Posterior vena cava (tissue), 2 donors: ENCODE data around the gene CD300LG. TPM values are rescaled to one million over a fixed set of nuclear protein-coding genes. Genes with fewer than 3 reads are reported as not detected.
"Not testable (repeated sequence)": the region's sequence is repeated elsewhere in the genome, so short reads cannot be mapped to it uniquely, and the experiment has no call there.

Experiments
- DNase-seq: peaks from one replicate; pipeline ENCODE4 v3.0.0-alpha.2; 2020; ENCODE audit warnings: low spot score
- intact Hi-C, 2 donors: fragments of 100-400 bp; cut with DNase I; formaldehyde crosslinking; loops; one replicate each; pipeline versions ENCODE4 v1.14.1 to v1.14.2; 2022 to 2023
- total RNA-seq, 2 donors: library from RNA; stranded (reverse); fragmentation: NEBNext Ultra II Directional; extraction: Animal tissue kit (Norgen Biotek cat#: 25700); gene quantifications; one replicate each; pipeline ENCODE4 v1.2.1, GENCODE V29; 2021
- donor health status: DM: yes; HTN: yes; CAD: no.
- donor health status: DM: yes; HTN: yes; CAD: no.

The CD300LG gene
- total RNA-seq, 2 donors from 2014 or later = 3.5 to 5.1 TPM

DNA sequence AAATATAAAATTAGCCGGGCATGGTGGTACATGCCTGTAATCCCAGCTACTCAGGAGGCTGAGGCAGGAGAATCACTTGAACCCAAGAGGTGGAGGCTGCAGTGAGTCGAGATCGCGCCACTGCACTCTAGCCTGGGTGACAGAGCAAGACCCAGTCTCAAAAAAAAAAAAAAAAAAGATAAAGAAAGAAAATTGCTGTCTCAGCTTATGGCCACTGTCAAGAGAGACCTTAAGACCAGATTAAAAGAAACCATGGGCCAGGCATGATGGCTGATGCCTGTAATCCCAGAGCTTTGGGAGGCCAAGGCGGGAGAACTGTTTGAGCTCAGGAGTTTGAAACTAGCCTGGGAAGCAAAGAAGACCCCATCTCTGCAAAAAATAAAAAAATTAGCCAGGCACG lies 22.1 kb downstream of the CD300LG start:
- intact Hi-C loops = not testable (repeated sequence)
- peak; percentile 11 for DNase-seq

DNA sequence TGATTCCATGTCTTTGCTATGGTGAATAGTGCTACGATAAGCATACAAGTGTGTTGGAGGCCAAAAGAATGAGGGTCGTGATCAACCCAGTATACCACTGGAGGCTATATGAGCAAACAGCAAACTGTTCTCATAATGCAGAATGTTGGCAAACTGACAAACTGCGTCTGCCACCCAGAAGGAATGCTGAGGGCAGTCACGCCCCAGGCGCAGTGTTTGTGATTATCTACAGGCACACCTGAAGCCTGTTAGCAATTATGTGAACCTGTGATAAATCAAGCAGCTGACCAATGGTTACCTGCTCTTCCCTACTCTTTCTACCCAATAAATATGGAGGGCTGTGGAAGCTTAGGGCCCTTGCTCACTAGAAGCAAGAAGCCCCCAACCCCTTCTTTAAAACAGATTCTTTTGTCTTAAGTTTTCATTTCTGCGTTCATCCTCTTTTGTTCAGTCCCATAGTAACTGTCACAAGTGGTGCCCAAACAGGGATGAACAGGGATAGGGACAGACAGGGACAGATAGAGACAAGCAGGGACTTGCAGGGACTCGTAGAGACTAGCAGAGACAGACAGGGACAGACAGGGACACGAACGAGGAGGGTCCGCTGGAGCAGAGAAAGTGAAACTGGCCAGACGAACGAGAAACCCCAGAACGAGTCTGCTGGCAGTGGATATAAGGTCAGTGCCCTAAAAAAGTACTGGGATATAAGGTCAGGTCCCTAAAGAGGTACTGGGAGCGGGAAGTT lies 25.1 kb downstream of the CD300LG start:
- intact Hi-C loops = no loop called here

DNA sequence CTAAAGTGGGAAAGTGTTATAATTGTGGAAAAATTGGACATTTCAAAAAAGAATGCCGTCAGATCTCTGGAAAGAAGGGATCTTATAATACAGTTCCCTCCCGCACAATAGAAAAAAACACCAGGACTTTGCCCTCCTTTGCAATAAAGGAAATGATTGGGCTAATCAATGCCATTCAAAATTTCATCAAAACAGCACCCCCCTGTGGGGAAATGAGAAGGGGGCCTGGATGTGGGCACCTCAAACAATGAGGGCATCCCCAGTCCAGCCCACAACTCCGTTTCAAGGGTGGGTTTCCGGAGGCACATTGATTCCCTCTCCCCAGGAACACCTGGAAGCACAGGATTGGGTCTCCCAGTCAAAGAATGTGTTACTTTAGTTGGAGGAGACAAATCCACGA lies 26.1 kb downstream of the CD300LG start:
- intact Hi-C loops = no loop called here
- DNase-seq = no peak

More for the DNA sequence above, 25.1 kb downstream of the CD300LG start:
- DNase-seq = peak; percentile 30

DNA sequence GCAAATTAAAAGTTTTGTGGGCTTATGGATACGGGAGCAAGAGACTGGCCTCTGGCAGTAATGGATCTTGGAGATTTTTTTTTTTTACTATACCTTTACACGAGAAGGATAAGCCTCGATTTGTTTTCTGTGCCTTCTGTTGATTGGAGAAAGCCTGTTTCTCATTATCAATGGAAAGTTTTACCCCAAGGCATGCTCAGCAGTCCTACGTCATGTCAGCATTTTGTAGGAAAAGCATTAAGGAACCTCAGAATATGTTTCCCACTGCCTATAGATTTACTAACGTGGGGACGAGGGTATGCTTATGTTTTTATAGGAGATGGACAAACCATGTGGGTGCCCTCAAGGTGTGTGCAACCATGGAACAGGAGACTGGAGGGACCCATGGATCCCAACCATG lies 26.8 kb downstream of the CD300LG start:
- intact Hi-C loops = no loop called here
- no peak for DNase-seq

DNA sequence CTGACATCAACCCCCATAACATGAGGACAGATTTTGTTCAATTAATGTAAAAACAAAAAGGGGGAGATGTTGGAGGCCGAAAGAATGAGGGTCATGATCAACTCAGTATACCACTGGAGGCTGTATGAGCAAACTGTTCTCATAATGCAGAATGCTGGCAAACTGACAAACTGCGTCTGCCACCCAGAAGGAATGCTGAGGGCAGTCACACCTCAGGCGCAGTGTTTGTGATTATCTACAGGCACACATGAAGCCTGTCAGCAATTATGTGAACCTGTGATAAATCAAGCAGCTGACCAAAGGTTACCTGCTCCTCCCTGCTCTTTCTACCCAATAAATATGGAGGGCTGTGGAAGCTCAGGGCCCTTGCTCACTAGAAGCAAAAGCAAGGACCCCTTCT lies 27.3 kb downstream of the CD300LG start:
- intact Hi-C loops = no loop called here
- DNase-seq = no peak

DNA sequence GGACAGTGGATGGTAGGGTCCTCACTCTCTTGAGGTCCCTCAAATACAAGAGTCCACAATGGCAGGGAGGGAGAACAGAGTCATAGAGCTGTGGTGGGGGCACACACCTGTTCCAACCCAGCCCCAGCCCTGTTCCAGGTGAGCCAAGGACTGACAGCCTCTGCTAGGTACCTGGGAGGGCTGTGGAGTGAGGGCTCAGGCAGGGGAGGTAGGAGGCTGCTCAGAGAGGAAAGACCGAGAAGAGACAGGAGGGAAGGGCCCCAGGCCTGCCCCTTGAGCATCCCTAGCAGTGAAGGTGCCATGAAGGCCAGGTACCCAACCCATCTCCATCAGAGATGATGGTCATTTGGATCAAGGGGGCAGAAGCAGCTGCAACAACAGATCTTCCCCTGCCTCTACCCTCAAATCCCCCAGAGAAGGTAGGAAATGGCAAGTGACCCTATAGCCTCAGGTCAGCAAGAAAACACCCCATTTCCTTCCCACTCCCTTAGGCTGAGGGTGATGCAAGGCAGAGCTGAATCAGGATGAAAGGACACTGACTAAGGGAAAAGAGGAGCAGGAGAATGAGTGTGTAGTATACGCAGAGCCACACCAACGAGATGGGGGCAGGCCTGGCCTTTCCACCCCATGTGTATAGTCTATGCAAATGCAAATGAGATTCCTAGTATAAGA lies 28.6 kb downstream of the CD300LG start:
- intact Hi-C loops = no loop called here
- DNase-seq = peak; percentile 53

DNA sequence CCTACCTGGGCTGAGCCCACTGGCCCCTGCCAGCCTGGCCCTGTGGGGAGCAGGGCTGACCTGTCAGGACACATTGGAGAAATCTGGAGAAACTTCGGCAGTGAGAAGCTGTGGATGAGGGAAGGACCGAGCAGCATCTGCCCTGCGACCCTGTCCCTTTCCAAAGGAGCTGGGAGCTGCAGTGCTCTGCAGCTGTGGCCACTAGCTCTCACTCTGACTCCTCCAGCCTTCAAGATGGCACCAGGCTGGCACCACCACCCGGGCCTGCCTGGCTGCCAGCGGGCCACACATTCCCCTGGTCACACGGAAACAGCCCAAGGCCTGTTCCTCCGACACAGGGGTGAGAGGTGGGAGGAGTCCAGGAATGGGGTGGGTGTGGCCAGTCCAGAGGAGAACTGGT lies 30.1 kb downstream of the CD300LG start:
- DNase-seq = peak; percentile 37
- intact Hi-C loops = no loop called here

DNA sequence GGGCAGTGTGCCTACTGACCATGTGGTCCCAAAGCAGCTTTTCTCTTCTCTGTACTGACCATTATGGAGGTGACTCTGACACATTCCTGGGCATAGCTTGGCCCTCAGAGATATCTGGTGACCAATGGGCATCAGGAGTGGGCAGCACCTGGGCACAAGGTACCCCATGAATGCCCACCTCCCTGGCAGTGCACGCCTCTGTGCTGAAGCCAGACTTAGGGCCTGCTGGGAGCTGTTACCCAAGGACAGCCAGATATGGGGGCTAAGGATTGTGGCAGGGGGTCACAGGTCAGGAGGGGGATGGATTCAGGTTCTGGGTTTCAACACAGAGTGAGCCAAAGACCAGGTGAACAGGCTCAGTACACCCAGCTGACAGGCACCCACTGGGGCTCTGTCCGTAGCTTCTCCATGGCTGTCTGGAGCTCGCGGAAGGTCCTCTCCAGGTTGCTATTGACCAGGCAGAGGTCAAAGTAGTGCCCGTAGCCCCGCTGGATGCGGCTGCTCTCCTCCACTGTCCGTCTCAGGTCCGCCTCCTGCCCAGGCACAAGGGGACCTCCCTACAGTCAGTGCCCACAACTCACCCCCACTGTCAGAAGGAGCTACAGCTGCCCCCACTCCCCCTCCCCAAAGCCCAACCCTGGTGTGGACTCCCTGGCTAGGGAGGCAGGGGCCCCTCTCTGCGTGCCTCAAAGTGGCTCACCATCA lies 30.6 kb downstream of the CD300LG start:
- DNase-seq = peak; percentile 65
- intact Hi-C loops = no loop called here

DNA sequence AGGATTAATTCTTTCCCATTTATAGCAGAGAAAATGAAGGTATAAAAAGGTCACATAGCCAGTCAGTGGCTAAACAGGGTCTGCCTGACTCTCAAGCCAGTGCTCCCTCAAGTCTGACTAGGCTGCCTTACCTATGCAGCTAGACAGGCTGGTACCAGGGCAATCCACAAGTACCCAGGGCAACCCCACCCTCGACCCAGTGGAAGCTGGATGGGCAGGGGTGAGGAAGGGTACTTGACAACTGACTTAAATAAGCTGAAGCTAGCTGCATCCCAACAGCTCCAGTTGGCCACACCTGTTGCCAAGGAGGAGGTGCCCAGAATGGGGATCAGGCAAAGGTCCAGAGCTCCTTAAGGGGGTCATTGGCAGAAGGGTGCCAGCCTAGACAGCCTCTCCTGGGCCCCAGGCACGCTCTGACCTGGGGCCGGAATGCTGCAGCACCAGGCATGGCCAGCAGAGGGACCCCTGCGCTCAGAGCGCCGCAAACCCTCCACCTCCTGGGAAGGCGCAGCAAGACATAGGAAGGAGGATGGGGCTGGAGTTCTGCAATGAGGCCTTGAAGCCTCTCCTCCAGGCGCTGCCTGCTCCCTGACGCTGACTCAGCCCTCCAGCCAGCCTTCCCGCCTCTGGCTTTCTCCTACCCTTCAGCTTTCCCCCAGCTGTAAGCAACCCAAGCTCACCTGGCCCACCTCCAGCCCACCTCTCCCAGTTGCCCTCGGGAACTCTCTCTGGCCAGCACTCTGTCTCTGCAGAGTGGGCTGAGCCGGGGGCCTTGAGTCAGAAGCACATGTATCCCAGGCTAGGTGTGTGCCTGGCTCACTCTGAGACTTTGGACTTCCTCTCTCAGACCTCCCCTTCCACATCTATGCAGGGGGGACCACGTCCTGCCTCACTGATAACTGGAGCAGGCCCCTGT lies 31.5 kb downstream of the CD300LG start:
- peak; percentile 93 for DNase-seq
- intact Hi-C loops = no loop called here

DNA sequence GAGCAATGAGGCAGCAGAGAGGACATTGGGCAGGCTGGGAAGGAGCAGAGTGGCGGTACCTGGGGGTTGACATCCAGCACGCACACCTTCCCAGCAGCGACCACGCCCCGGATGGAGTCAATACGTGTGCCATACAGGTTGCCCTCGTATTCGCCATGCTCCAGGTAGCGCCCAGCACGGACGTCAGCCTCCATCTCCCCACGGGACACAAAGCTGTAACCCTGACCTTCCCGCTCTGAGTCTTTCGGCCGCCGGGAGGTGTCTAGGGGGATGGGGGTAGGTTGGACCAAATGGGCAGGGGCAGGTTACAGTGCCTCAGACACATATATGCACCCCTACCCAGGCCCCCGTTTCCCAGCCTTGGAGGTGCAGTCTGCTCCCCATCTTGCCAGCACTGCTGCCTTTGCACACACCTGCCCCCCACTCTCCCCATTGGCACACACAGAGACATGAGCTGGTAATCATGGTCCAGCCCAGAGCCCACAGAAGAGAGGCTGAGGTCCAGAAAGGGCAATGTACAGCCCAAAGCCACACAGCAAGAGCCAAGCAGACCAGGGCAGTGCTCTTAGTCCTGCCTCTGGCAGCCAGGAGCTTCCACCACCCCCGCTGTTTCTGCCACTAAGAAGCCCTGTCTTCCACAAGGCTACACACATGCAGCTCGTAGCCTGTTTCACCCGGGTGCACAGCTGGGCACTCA lies 32.9 kb downstream of the CD300LG start:
- no peak for DNase-seq
- intact Hi-C loops = no loop called here

DNA sequence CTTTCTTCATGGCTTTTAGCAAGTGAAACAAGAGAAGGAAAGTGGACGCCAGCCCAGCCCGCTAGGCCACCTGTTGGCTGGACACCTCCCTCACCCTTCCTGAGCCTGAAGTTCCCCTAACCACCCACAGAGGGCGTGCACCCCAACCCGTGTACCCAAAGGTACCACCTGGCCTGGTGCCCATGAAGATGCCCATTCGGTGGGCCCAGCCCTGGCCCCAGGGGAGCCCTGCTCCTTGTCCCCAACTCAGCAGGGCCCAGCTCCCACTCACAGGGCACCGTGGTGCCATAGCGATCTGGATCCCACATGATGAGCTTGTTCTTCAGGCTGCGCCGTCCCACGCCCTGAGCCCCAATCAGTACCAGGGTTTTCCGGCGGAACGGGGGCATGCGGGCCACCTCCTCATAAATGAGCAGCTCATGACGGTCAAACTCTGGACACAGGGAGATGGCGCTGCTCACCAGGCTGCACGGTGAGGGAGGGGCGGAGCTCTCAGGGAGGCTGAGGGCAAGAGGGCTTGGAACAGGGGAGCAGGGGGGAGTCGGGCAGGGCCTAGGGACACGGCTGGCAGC lies 33.5 kb downstream of the CD300LG start:
- DNase-seq = no peak
- intact Hi-C loops = no loop called here

DNA sequence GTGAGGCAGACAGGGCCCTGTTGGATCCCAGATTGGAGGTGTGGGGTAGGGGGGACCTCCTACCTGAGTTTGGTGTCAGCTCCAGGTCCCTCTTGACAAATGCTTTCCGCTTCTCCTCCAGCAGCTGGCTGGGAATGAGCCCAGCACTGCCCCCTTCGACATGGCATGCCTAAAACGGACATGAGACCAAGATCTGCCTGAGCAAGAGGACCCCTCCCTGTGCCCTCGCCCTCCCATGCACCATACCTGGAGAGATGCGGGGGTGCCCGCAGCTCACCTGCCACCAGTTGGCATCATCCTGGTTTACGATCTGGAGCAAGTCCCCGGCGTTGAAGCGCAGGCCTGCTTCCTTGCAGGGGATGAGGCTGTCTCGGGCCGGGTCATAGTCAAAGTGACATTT lies 34.2 kb downstream of the CD300LG start:
- intact Hi-C loops = no loop called here
- DNase-seq = no peak

DNA sequence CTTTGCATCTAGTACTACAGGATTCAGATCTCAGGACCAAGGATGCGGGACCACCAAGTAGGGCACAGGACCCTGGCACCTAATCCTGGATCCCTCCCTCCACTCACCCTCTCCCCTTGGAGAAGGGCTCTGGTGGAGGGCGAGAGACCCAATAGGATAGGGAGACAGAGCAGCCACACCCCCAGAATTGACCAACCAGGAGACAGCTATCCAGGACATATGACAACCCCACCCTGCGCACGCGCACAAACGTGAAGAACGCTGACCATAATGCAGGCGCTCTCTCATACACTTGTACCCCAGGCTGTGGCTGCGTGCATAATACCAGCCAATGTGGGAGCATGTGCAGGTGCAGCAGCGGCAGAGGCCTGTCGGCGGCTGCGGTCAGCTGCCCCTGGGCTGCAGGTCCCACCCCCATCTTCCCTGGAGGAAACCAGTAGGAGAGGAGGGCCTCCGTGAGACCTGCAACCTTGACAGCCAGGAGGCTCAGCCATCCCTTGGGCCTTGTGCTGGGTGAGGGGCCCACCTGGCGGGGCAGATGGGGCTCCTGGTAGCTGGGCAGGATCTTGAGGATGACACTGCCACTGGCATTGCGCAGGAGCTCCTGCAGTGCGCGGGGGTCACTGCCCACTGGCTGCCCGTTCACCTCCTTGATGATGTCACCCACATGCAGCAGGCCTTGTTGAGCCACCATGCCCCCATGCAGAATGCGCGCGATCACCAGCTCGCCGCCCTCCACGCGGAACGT lies 35.0 kb downstream of the CD300LG start:
- intact Hi-C loops = no loop called here
- DNase-seq = peak; percentile 74

DNA sequence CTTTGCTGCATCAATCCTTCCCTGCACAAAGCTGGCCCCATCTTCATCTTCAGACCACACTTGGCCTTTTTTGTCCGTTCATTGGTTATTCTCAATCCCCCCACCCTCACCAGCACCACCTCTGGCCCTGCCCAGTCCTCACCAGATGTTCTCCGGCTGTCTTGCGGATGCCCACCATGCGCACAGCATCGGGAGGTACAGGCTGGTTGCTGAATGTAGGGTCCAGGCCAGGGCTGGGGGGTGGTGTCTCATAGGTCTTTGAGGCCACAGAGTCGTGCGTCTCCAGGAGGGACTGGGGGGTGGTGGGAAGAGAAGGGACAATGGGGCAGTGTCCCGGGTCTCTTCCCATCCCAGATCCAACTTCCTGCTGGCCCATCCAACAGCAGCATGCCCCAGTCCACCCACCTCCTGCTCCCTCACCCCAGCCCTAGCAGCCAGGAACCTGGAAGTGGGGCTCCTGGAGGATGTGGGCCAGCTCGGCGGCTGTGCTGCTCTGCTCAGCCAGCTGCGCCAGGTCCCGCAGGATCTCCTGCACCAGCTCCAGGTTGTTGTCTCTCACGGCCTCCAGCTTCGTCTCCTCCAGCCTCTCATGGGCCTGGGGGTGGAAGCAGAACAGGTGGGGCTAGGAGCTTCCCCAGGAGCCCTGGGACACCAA lies 35.9 kb downstream of the CD300LG start:
- no peak for DNase-seq
- intact Hi-C loops = no loop called here

DNA sequence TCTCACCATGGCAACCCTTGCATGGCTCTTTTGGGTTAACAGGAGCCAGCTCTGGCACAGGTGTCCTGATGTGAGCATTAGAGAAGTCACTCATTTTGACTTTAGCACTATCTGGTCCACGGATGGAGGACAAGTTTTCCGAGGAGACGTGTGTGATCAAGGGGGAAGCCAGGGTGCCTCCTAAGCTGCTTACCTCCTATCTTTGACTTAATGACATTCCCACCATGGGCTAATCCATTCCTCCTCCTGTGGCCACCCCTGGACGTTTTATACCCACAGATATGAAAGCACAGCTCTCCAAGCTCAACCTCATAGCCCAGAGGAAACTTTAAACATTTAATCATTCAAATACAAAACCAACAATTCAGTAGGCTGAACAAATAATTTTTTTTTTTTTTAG lies 41.6 kb downstream of the CD300LG start:
- peak; percentile 8 for DNase-seq
- intact Hi-C loops = no loop called here

DNA sequence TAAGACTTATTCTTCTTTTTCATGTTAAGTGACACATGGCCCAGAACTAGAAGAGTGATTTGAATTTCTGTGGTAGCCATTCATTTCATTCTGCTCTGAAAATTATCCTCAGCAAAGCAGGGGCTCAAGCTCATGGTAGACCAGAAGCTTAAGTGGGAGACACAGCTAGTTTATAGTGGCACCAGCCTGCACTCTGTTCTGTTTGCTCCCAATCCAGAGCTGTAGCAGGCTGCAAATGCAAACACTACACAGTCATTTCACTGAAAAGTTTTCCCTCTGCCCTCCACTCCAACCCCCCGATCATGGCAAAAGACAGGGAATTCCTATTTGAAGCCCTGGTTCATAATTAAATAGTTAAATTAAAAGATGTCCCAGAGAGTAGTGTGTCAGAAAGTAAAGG lies 43.3 kb downstream of the CD300LG start:
- intact Hi-C loops = no loop called here
- no peak for DNase-seq

DNA sequence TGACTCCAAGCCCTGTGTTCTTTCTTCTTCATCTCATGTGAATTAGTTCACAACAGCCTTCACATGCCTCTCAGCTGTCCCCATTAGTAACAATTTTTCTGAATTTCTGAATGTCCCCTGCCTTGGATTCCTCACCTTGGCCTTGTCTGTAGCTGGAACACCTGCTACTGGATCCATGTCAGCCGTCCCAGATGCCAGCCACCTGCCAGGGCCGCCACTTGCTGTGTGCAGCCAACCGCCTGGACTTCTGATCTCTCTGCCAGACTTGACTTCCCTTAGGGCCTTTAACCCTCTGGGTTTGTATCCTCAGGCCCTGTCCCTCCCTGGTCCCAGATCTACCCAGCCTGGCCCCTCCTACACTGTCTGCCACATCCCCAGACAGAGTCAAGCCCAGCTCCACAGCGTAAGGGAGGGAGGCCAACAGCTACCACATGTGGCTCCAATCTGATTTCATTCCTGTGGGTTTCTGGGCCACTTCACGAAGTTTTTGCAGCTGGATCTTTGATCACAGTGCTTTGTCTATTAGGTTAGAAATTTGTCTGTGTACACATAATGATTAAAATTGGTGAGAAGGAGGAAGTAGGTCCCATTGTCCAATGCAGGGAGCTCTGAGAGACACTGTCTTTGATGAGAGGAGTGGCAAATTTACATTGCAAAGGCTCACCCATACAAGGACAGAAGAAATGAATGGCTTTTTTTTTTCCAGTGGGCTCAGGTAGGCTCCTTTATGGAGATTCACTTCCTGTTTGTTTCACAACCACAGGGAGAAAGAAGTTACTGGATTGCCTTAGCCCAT lies 45.1 kb downstream of the CD300LG start:
- intact Hi-C loops = no loop called here
- DNase-seq = no peak
